Naive thymus-derived CD4-positive, alpha-beta T cell (primary cell): ENCODE data around the gene HOXB4. TPM values are rescaled to one million over a fixed set of nuclear protein-coding genes. Genes with fewer than 3 reads are reported as not detected.
A peak's percentile ranks its signal among the peaks of the same experiment; 100 is the strongest.

ENCODE experiments used
- ATAC-seq: fragments of 150-1000 bp; cut with Tn5 transposase; 2 replicates; pipeline ENCODE4 v1.10.0; 2021; ENCODE audit warnings: mild to moderate bottlenecking, moderate library complexity
- CTCF ChIA-PET: fragments of 350-600 bp; sonication (Branson Sonifier 250); formaldehyde crosslinking; loops from one replicate; lab custom pipeline; 2021; ENCODE audit warnings: antibody characterized with exemption; lab: Charles Lee
- POLR2A ChIA-PET: fragments of 350-600 bp; sonication (Branson Sonifier 250); formaldehyde crosslinking; loops from one replicate; lab custom pipeline; 2021; ENCODE audit warnings: antibody characterized with exemption, inconsistent platforms; lab: Charles Lee
- DNase-seq, 9 donors: peaks; one replicate each; pipeline versions ENCODE4 v3.0.0 to v3.0.0-alpha.2; 2020 to 2022; ENCODE audit warnings: mixed read lengths in 1 of 9
- H3K27ac ChIP-seq: one replicate; pipeline ENCODE4 v1.7.0; 2013; ENCODE audit warnings: mild to moderate bottlenecking, low read depth, low read length, moderate library complexity
- H3K27me3 ChIP-seq, 2 donors: one replicate each; pipeline ENCODE4 v1.7.0; 2013; ENCODE audit warnings: low read length in 2 of 2, mild to moderate bottlenecking in 2 of 2, moderate library complexity in 2 of 2; ENCODE audit not compliant: control insufficient read depth in 2 of 2, insufficient read depth in 2 of 2
- H3K36me3 ChIP-seq, 3 experiments: 1 replicate in 2 of 3; 2 replicates in 1 of 3; pipeline ENCODE4 v1.7.0; 2013; ENCODE audit warnings: low read length in 3 of 3, mild to moderate bottlenecking in 3 of 3, moderate library complexity in 1 of 3; ENCODE audit not compliant: insufficient read depth in 3 of 3, control insufficient read depth in 2 of 3
- H3K4me1 ChIP-seq, 2 donors: one replicate each; pipeline ENCODE4 v1.7.0; 2013; ENCODE audit warnings: low read length in 2 of 2, mild to moderate bottlenecking in 2 of 2, moderate library complexity in 1 of 2; ENCODE audit not compliant: control insufficient read depth in 2 of 2, insufficient read depth in 2 of 2
- H3K4me3 ChIP-seq: 2 replicates; pipeline ENCODE4 v1.7.0; 2013; ENCODE audit warnings: mild to moderate bottlenecking, low read length
- H3K9me3 ChIP-seq, 3 experiments: 1 replicate in 2 of 3; 2 replicates in 1 of 3; pipeline ENCODE4 v1.7.0; 2013; ENCODE audit warnings: low read length in 3 of 3; ENCODE audit not compliant: control insufficient read depth in 2 of 3
- H3K27ac Mint-ChIP-seq, 9 donors: one replicate each; pipeline ENCODE4 v1.8.0; 2020 to 2022; ENCODE audit warnings: mixed read lengths in 9 of 9, mild to moderate bottlenecking in 8 of 9, moderate library complexity in 5 of 9, inconsistent platforms in 2 of 9
- H3K27me3 Mint-ChIP-seq, 5 donors: one replicate each; pipeline ENCODE4 v1.8.0; 2021 to 2022; ENCODE audit warnings: mixed read lengths in 5 of 5, mild to moderate bottlenecking in 1 of 5
- H3K36me3 Mint-ChIP-seq, 5 donors: one replicate each; pipeline ENCODE4 v1.8.0; 2020 to 2022; ENCODE audit warnings: mixed read lengths in 5 of 5, mild to moderate bottlenecking in 3 of 5, inconsistent platforms in 1 of 5
- H3K4me1 Mint-ChIP-seq, 7 donors: one replicate each; pipeline ENCODE4 v1.8.0; 2020 to 2022; ENCODE audit warnings: mixed read lengths in 7 of 7, mild to moderate bottlenecking in 3 of 7, inconsistent platforms in 1 of 7
- H3K4me3 Mint-ChIP-seq, 10 donors: one replicate each; pipeline ENCODE4 v1.8.0; 2020 to 2022; ENCODE audit warnings: mild to moderate bottlenecking in 10 of 10, mixed read lengths in 10 of 10, moderate library complexity in 6 of 10, inconsistent platforms in 2 of 10
- H3K9me3 Mint-ChIP-seq, 11 donors: one replicate each; pipeline ENCODE4 v1.8.0; 2020 to 2022; ENCODE audit warnings: mixed read lengths in 11 of 11, mild to moderate bottlenecking in 4 of 11, inconsistent platforms in 1 of 11, moderate library complexity in 1 of 11
- intact Hi-C, 2 donors: fragments of 100-400 bp; cut with micrococcal nuclease; formaldehyde crosslinking; loops; one replicate each; pipeline ENCODE4 v1.15.1; 2023
- polyA plus RNA-seq, 2 donors: library from polyadenylated mRNA; unstranded; fragments of 300-500 nt; fragmentation: Illumina TruSeq; gene quantifications; one replicate each; pipeline ENCODE4 v1.2.3, GENCODE V29; 2021
- total RNA-seq, 6 experiments: library from RNA in 5 of 6; stranded (reverse) in 5 of 6; gene quantifications; 1 replicate in 5 of 6; 2 replicates in 1 of 6; pipeline ENCODE4 v1.2.3 and lab custom pipeline; 2021 to 2026

HOXB4 gene
- total and polyA plus RNA-seq, 7 experiments from 2014 or later = 0.34 to 7.9 (median 2.4) TPM; not detected in 2

DNA sequence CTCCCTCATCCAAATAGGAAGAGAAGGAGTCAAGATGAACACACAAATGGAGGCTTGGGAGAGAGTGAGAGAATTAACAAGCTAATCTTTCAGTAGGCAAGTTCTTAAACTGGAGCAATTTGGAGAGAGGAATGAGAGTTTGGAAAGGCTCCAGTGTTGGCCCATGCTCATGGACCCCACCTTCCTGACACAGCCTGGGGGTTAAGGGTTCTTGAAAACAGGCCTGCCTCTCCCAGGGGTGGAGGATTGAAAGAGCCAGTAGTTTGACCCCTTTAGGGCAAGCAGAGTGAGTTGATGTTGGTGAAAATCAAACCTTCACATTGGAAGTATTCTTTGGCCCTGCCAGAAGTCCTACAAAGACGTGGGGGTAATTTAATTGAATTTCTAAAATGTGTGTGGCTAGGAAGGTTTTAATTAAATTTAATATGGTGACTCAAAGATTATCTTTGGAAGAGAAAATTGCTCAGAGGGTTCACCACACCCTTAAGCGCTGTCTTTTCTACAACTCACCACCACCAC lies 6.1 kb upstream of the HOXB4 start:
- no peaks in the 10 kb centered on the region for H3K9me3 ChIP-seq
- ChIA-PET POLR2A (interaction anchor here (0.9 to 2.6 kb wide), 2 partner anchors 36 to 42 kb away, joined by 4 to 20 read pairs; no protein-coding TSS in a partner anchor), CTCF (interaction anchor here (0.6 to 1.5 kb wide), 4 partner anchors 9 to 232 kb away, joined by 3 to 5 read pairs (median 4); partner anchors contain the start of gene HOXB5)
- H3K36me3 ChIP-seq = no peaks in the 10 kb centered on the region
- Mint-ChIP-seq H3K4me3 (peak overlapping the region in 7 of 10 donors; percentile 16 to 96 (median 84)), H3K27ac (peak overlapping the region in 1 of 9 donors; percentile 32), H3K36me3 (peaks cover 0 to 16% (median 0%) of the 10 kb centered on the region in 5 donors), H3K4me1 (peaks cover 21 to 81% (median 51%) of the 10 kb centered on the region in 7 donors), H3K9me3 (peaks cover 0 to 3% (median 0%) of the 10 kb centered on the region in 11 donors), H3K27me3 (peaks cover 90 to 97% (median 96%) of the 10 kb centered on the region in 5 donors)
- no peak for ATAC-seq
- no peak overlapping the region for H3K27ac ChIP-seq
- peaks cover 14 to 54% of the 10 kb centered on the region in 2 donors for H3K27me3 ChIP-seq
- peaks cover 9 to 26% of the 10 kb centered on the region in 2 donors for H3K4me1 ChIP-seq
- intact Hi-C loops = no loop called here
- H3K4me3 ChIP-seq = no peak overlapping the region
- no peak for DNase-seq

- Mint-ChIP-seq H3K9me3 (peaks cover 0 to 3% (median 0%) of the 10 kb centered on the region in 11 donors), H3K27ac (peak overlapping the region in 2 of 9 donors; percentile 11 to 32), H3K36me3 (peaks cover 0 to 19% (median 0%) of the 10 kb centered on the region in 5 donors), H3K27me3 (peaks cover 90 to 98% (median 96%) of the 10 kb centered on the region in 5 donors), H3K4me1 (peaks cover 26 to 85% (median 56%) of the 10 kb centered on the region in 7 donors), H3K4me3 (peak overlapping the region in 5 of 10 donors; percentile 16 to 96 (median 57))
- DNase-seq = no peak
- Histone ChIP-seq H3K36me3 (no peaks in the 10 kb centered on the region), H3K4me1 (peaks cover 14 to 32% of the 10 kb centered on the region in 2 donors), H3K27me3 (peaks cover 14 to 59% of the 10 kb centered on the region in 2 donors), H3K27ac (no peak overlapping the region), H3K9me3 (no peaks in the 10 kb centered on the region), H3K4me3 (no peak overlapping the region)
- ChIA-PET POLR2A (interaction anchor here (0.9 to 2.6 kb wide), 4 partner anchors 9 to 91 kb away, joined by 4 to 20 read pairs (median 5); no protein-coding TSS in a partner anchor), CTCF (interaction anchor here (0.6 to 1.5 kb wide), 6 partner anchors 9 to 232 kb away, joined by 3 to 5 read pairs (median 3); partner anchors contain the start of gene HOXB5)
- intact Hi-C loops = no loop called here
- ATAC-seq = no peak
Observed at GRCh38 chr17:48583708-48584222, 5.6 kb upstream of the HOXB4 start.

DNA sequence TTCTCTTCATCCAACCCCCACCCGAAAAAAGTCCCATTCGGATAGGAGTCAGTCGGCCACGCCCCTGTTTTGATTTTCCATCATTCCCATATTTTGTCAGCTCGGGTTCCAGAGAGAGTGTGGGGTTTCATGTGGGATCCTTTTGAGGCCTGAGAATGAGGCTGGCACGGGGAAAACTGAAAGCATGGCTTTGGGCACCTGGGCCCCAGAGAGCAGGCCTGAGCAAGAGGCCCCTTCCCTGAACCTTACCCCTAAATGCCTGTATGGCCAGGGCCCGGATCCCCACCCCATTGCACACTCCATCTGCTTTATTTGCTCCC lies 4.6 kb upstream of the HOXB4 start:
- Histone ChIP-seq H3K9me3 (no peaks in the 10 kb centered on the region), H3K36me3 (no peaks in the 10 kb centered on the region), H3K27me3 (peaks cover 14 to 62% of the 10 kb centered on the region in 2 donors), H3K4me3 (peak overlapping the region; percentile 31), H3K27ac (no peak overlapping the region), H3K4me1 (peaks cover 16 to 34% of the 10 kb centered on the region in 2 donors)
- Mint-ChIP-seq H3K4me1 (peaks cover 29 to 75% (median 60%) of the 10 kb centered on the region in 7 donors), H3K36me3 (peaks cover 0 to 18% (median 3%) of the 10 kb centered on the region in 5 donors), H3K27me3 (peaks cover 82 to 94% (median 91%) of the 10 kb centered on the region in 5 donors), H3K27ac (peak overlapping the region in 2 of 9 donors; percentile 14 to 23), H3K9me3 (peaks cover 0 to 3% (median 0%) of the 10 kb centered on the region in 11 donors), H3K4me3 (peak overlapping the region; percentile 13 to 82 (median 69))
- CTCF ChIA-PET = interaction anchor here (0.9 to 1.2 kb wide), 5 partner anchors 8 to 320 kb away, joined by 3 to 5 read pairs (median 3); no protein-coding TSS in a partner anchor
- ATAC-seq = no peak
- POLR2A ChIA-PET = interaction anchor here (1.1 to 2.6 kb wide), 3 partner anchors 10 to 90 kb away, joined by 4 to 20 read pairs (median 6); no protein-coding TSS in a partner anchor
- DNase-seq = no peak
- intact Hi-C loops = no loop called here

GRCh38 chr17:48579760-48580554 lies 1.8 kb upstream of the HOXB4 start:
- Histone ChIP-seq H3K27me3 (peaks cover 6 to 41% of the 10 kb centered on the region in 2 donors), H3K4me1 (peaks cover 15 to 28% of the 10 kb centered on the region in 2 donors)
- H3K4me1 Mint-ChIP-seq = peaks cover 12 to 65% (median 53%) of the 10 kb centered on the region in 7 donors

GRCh38 chr17:48579471-48579759 lies 1.3 kb upstream of the HOXB4 start:
- Mint-ChIP-seq H3K9me3 (peaks cover 0 to 4% (median 0%) of the 10 kb centered on the region in 11 donors), H3K27ac (peak overlapping the region in 2 of 9 donors; percentile 69 to 78), H3K4me3 (peak overlapping the region; percentile 88 to 94 (median 90)), H3K36me3 (peaks cover 0 to 16% (median 0%) of the 10 kb centered on the region in 5 donors), H3K27me3 (peaks cover 55 to 77% (median 58%) of the 10 kb centered on the region in 5 donors), H3K4me1 (peaks cover 12 to 63% (median 52%) of the 10 kb centered on the region in 7 donors)
- H3K9me3 ChIP-seq = no peaks in the 10 kb centered on the region
- POLR2A ChIA-PET = interaction anchor here (0.7 to 1.2 kb wide), 2 partner anchors 32 to 34 kb away, joined by 3 read pairs; no protein-coding TSS in a partner anchor
- H3K27ac ChIP-seq = no peak overlapping the region
- H3K4me1 ChIP-seq = peaks cover 15 to 27% of the 10 kb centered on the region in 2 donors
- peak overlapping the region; percentile 78 for H3K4me3 ChIP-seq
- H3K27me3 ChIP-seq = peaks cover 6 to 40% of the 10 kb centered on the region in 2 donors
- ATAC-seq (no peak), DNase-seq (no peak)
- H3K36me3 ChIP-seq = no peaks in the 10 kb centered on the region
- CTCF ChIA-PET = interaction anchor here (0.7 to 1.1 kb wide), 2 partner anchors 18 to 87 kb away, joined by 3 to 4 read pairs; no protein-coding TSS in a partner anchor
- intact Hi-C loops = loop anchor here in 1 of 2 donors (5.0 kb wide), 1 partner anchor 67 kb away; no protein-coding TSS in a partner anchor

More at GRCh38 chr17:48579760-48580554, 1.8 kb upstream of the HOXB4 start:
- ChIA-PET POLR2A (interaction anchor here (0.6 to 1.1 kb wide), 3 partner anchors 34 to 279 kb away, joined by 3 to 4 read pairs (median 3); no protein-coding TSS in a partner anchor), CTCF (interaction anchor here (0.7 kb wide), 1 partner anchor 18 kb away, joined by 3 read pairs; no protein-coding TSS in a partner anchor)
- H3K27me3 Mint-ChIP-seq = peaks cover 60 to 78% (median 63%) of the 10 kb centered on the region in 5 donors
- peaks cover 0 to 16% (median 0%) of the 10 kb centered on the region in 5 donors for H3K36me3 Mint-ChIP-seq
- ATAC-seq (no peak), DNase-seq (no peak)
- intact Hi-C loops = loop anchor here in 1 of 2 donors (5.0 kb wide), 1 partner anchor 68 kb away; no protein-coding TSS in a partner anchor
- no peak overlapping the region for H3K4me3 ChIP-seq
- H3K9me3 ChIP-seq = no peaks in the 10 kb centered on the region
- H3K9me3 Mint-ChIP-seq = peaks cover 0 to 4% (median 0%) of the 10 kb centered on the region in 11 donors
- peak overlapping the region; percentile 38 to 94 (median 90) for H3K4me3 Mint-ChIP-seq
- H3K36me3 ChIP-seq = no peaks in the 10 kb centered on the region
- H3K27ac Mint-ChIP-seq = peak overlapping the region in 2 of 9 donors; percentile 78 to 79
- H3K27ac ChIP-seq = no peak overlapping the region
